HUES64 (cell line): Measurements from ENCODE around the gene RPS6KA1.

Experiments used
- H3K27ac ChIP-seq: 2 replicates; pipeline ENCODE4 v1.7.0; 2013; ENCODE audit warnings: low read depth, low read length, inconsistent platforms
- H3K27me3 ChIP-seq: 2 replicates; pipeline ENCODE4 v1.6.1; 2013; ENCODE audit warnings: mild to moderate bottlenecking, low read length; ENCODE audit not compliant: insufficient read depth
- H3K36me3 ChIP-seq: 2 replicates; pipeline ENCODE4 v1.6.1; 2013; ENCODE audit warnings: mild to moderate bottlenecking, low read length; ENCODE audit not compliant: insufficient read depth
- H3K4me1 ChIP-seq: 2 replicates; pipeline ENCODE4 v1.6.1; 2013; ENCODE audit warnings: mild to moderate bottlenecking, low read length, moderate library complexity; ENCODE audit not compliant: insufficient read depth
- H3K4me3 ChIP-seq: 2 replicates; pipeline ENCODE4 v1.5.1; 2013; ENCODE audit warnings: mild to moderate bottlenecking, low read length, moderate library complexity
- H3K9ac ChIP-seq: 2 replicates; pipeline ENCODE4 v1.6.1; 2013; ENCODE audit warnings: mild to moderate bottlenecking, low read depth, low read length
- H3K9me3 ChIP-seq: 2 replicates; pipeline ENCODE4 v1.6.1; 2013; ENCODE audit warnings: low read depth, low read length; ENCODE audit not compliant: insufficient read depth
- WGBS: fragments of 150-250, 120-280 bp; methylation state at CpG from one replicate; pipeline ENCODE4 v1.1.7; 2013; ENCODE audit warnings: missing lambda C conversion rate; 5-methylcytosine and 5-hydroxymethylcytosine counted together

Gene RPS6KA1

GRCh38 chr1:26554781-26555180, 25.2 kb downstream of the RPS6KA1 start:
- 97% methylated on average over 10 of the region's 10 CpGs for WGBS

GRCh38 chr1:26555550-26555981, 26.0 kb downstream of the RPS6KA1 start:
- H3K27me3 ChIP-seq: no peaks in the 10 kb centered on the region
- no peaks in the 10 kb centered on the region for H3K4me1 ChIP-seq
- WGBS: 91% methylated on average over 11 of the region's 11 CpGs
- H3K9ac ChIP-seq: no peak overlapping the region
- no peak overlapping the region for H3K27ac ChIP-seq
- no peak overlapping the region for H3K4me3 ChIP-seq
- no peaks in the 10 kb centered on the region for H3K9me3 ChIP-seq
- peaks cover 75% of the 10 kb centered on the region for H3K36me3 ChIP-seq

More at GRCh38 chr1:26554781-26555180, 25.2 kb downstream of the RPS6KA1 start:
- no peaks in the 10 kb centered on the region for H3K9me3 ChIP-seq
- H3K27ac ChIP-seq: no peak overlapping the region
- no peaks in the 10 kb centered on the region for H3K4me1 ChIP-seq
- H3K27me3 ChIP-seq: no peaks in the 10 kb centered on the region
- peaks cover 67% of the 10 kb centered on the region for H3K36me3 ChIP-seq
- H3K9ac ChIP-seq: no peak overlapping the region
- H3K4me3 ChIP-seq: no peak overlapping the region

- WGBS: 83% methylated on average over 2 of the region's 2 CpGs
- H3K27me3 ChIP-seq: no peaks in the 10 kb centered on the region
- no peak overlapping the region for H3K27ac ChIP-seq
- no peak overlapping the region for H3K4me3 ChIP-seq
- H3K9me3 ChIP-seq: no peaks in the 10 kb centered on the region
- H3K9ac ChIP-seq: no peak overlapping the region
- H3K4me1 ChIP-seq: no peaks in the 10 kb centered on the region
- H3K36me3 ChIP-seq: peaks cover 79% of the 10 kb centered on the region
Observed at GRCh38 chr1:26556111-26556510, 26.6 kb downstream of the RPS6KA1 start.

- 95% methylated on average over 14 of the region's 14 CpGs for WGBS
- H3K4me3 ChIP-seq: no peak overlapping the region
- H3K27me3 ChIP-seq: no peaks in the 10 kb centered on the region
- H3K27ac ChIP-seq: no peak overlapping the region
- no peak overlapping the region for H3K9ac ChIP-seq
- no peaks in the 10 kb centered on the region for H3K9me3 ChIP-seq
- no peaks in the 10 kb centered on the region for H3K4me1 ChIP-seq
- H3K36me3 ChIP-seq: peaks cover 79% of the 10 kb centered on the region
Observed at GRCh38 chr1:26557008-26557407, 27.4 kb downstream of the RPS6KA1 start.

GRCh38 chr1:26558685-26559048, 29.1 kb downstream of the RPS6KA1 start:
- no peaks in the 10 kb centered on the region for H3K4me1 ChIP-seq
- no peak overlapping the region for H3K9ac ChIP-seq
- H3K36me3 ChIP-seq: peaks cover 76% of the 10 kb centered on the region
- H3K4me3 ChIP-seq: no peak overlapping the region
- no peak overlapping the region for H3K27ac ChIP-seq
- no peaks in the 10 kb centered on the region for H3K9me3 ChIP-seq
- WGBS: 96% methylated on average over 13 of the region's 13 CpGs
- no peaks in the 10 kb centered on the region for H3K27me3 ChIP-seq

- Histone ChIP-seq H3K4me1 (no peaks in the 10 kb centered on the region), H3K27ac (no peak overlapping the region), H3K4me3 (no peak overlapping the region), H3K27me3 (no peaks in the 10 kb centered on the region), H3K9ac (no peak overlapping the region), H3K36me3 (peaks cover 70% of the 10 kb centered on the region), H3K9me3 (no peaks in the 10 kb centered on the region)
- WGBS: 96% methylated on average over 3 of the region's 3 CpGs
Observed at GRCh38 chr1:26560403-26560780, 30.8 kb downstream of the RPS6KA1 start.

GRCh38 chr1:26570287-26570686, 40.7 kb downstream of the RPS6KA1 start:
- Histone ChIP-seq H3K9me3 (no peaks in the 10 kb centered on the region), H3K27me3 (no peaks in the 10 kb centered on the region), H3K36me3 (peaks cover 55% of the 10 kb centered on the region), H3K9ac (no peak overlapping the region), H3K4me1 (no peaks in the 10 kb centered on the region), H3K4me3 (no peak overlapping the region), H3K27ac (no peak overlapping the region)
- WGBS: 89% methylated on average over 4 of the region's 4 CpGs

GRCh38 chr1:26571381-26571780, 41.8 kb downstream of the RPS6KA1 start:
- no peak overlapping the region for H3K27ac ChIP-seq
- peaks cover 54% of the 10 kb centered on the region for H3K36me3 ChIP-seq
- H3K4me1 ChIP-seq: no peaks in the 10 kb centered on the region
- H3K9me3 ChIP-seq: no peaks in the 10 kb centered on the region
- no peak overlapping the region for H3K4me3 ChIP-seq
- no peaks in the 10 kb centered on the region for H3K27me3 ChIP-seq
- 92% methylated on average over 8 of the region's 8 CpGs for WGBS
- no peak overlapping the region for H3K9ac ChIP-seq

- H3K9me3 ChIP-seq: no peaks in the 10 kb centered on the region
- no peak overlapping the region for H3K27ac ChIP-seq
- H3K36me3 ChIP-seq: peaks cover 45% of the 10 kb centered on the region
- H3K4me3 ChIP-seq: no peak overlapping the region
- no peaks in the 10 kb centered on the region for H3K27me3 ChIP-seq
- no peaks in the 10 kb centered on the region for H3K4me1 ChIP-seq
- WGBS: 97% methylated on average over 13 of the region's 13 CpGs
- H3K9ac ChIP-seq: no peak overlapping the region
Observed at GRCh38 chr1:26574018-26574417, 44.5 kb downstream of the RPS6KA1 start.

GRCh38 chr1:26574719-26575251, 45.2 kb downstream of the RPS6KA1 start:
- H3K27me3 ChIP-seq: no peaks in the 10 kb centered on the region
- WGBS: 95% methylated on average over 6 of the region's 6 CpGs
- no peak overlapping the region for H3K4me3 ChIP-seq
- H3K4me1 ChIP-seq: no peaks in the 10 kb centered on the region
- peaks cover 41% of the 10 kb centered on the region for H3K36me3 ChIP-seq
- H3K9me3 ChIP-seq: no peaks in the 10 kb centered on the region
- H3K27ac ChIP-seq: no peak overlapping the region
- H3K9ac ChIP-seq: no peak overlapping the region

GRCh38 chr1:26575348-26575747, 45.8 kb downstream of the RPS6KA1 start:
- H3K27ac ChIP-seq: no peak overlapping the region
- H3K9me3 ChIP-seq: no peaks in the 10 kb centered on the region
- no peaks in the 10 kb centered on the region for H3K27me3 ChIP-seq
- 92% methylated on average over 3 of the region's 3 CpGs for WGBS
- no peak overlapping the region for H3K9ac ChIP-seq
- no peaks in the 10 kb centered on the region for H3K4me1 ChIP-seq
- no peak overlapping the region for H3K4me3 ChIP-seq
- H3K36me3 ChIP-seq: peaks cover 39% of the 10 kb centered on the region

- 90% methylated on average over 4 of the region's 4 CpGs for WGBS
- H3K9ac ChIP-seq: no peak overlapping the region
- H3K27ac ChIP-seq: no peak overlapping the region
- no peaks in the 10 kb centered on the region for H3K9me3 ChIP-seq
- H3K4me1 ChIP-seq: no peaks in the 10 kb centered on the region
- peaks cover 20% of the 10 kb centered on the region for H3K36me3 ChIP-seq
- no peaks in the 10 kb centered on the region for H3K27me3 ChIP-seq
- H3K4me3 ChIP-seq: no peak overlapping the region
Observed at GRCh38 chr1:26578167-26578566, 48.6 kb downstream of the RPS6KA1 start.
